Breast epithelium (tissue), 3 donors: Measurements from ENCODE around the gene LCN6.

Source experiments
- POLR2A ChIP-seq: fragments of 450-650 bp; IDR thresholded peaks from one replicate; pipeline ENCODE4 v1.6.1; 2016; ENCODE audit warnings: antibody characterized with exemption, mild to moderate bottlenecking, moderate library complexity
- POLR2AphosphoS5 ChIP-seq, 3 donors: sonication (generic); formaldehyde crosslinking; IDR thresholded peaks; one replicate each; pipeline ENCODE4 v1.6.1; 2017; ENCODE audit warnings: antibody characterized with exemption in 3 of 3
- TF ChIP-seq, protein P1 (sequence below), 3 donors: fragments of 450-650 bp; IDR thresholded peaks; one replicate each; pipeline ENCODE4 v1.5.1; 2016 to 2017; ENCODE audit warnings: antibody characterized with exemption in 3 of 3, mild to moderate bottlenecking in 3 of 3, moderate library complexity in 3 of 3

GRCh38 chr9:136695435-136695895 is 52.9 kb downstream of the LCN6 start:
- TF ChIP-seq, protein P1, sequence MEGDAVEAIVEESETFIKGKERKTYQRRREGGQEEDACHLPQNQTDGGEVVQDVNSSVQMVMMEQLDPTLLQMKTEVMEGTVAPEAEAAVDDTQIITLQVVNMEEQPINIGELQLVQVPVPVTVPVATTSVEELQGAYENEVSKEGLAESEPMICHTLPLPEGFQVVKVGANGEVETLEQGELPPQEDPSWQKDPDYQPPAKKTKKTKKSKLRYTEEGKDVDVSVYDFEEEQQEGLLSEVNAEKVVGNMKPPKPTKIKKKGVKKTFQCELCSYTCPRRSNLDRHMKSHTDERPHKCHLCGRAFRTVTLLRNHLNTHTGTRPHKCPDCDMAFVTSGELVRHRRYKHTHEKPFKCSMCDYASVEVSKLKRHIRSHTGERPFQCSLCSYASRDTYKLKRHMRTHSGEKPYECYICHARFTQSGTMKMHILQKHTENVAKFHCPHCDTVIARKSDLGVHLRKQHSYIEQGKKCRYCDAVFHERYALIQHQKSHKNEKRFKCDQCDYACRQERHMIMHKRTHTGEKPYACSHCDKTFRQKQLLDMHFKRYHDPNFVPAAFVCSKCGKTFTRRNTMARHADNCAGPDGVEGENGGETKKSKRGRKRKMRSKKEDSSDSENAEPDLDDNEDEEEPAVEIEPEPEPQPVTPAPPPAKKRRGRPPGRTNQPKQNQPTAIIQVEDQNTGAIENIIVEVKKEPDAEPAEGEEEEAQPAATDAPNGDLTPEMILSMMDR (IDR thresholded peaks at IDR 0.05): no peak
- TF ChIP-seq POLR2A (no peak), POLR2AphosphoS5 (IDR thresholded peaks at IDR 0.05) (no peak)
